Glutamatergic neuron (in vitro differentiated cells): Measurements from ENCODE around the gene SIM1. TPM values are rescaled to one million over a fixed set of nuclear protein-coding genes. Genes with fewer than 3 reads are reported as not detected.
A peak's percentile ranks its signal among the peaks of the same experiment; 100 is the strongest.

ENCODE experiments used
- DNase-seq: peaks from one replicate; pipeline ENCODE4 v3.0.0; 2022
- H3K27ac Mint-ChIP-seq: one replicate; pipeline ENCODE4 v1.8.0; 2020; ENCODE audit warnings: mild to moderate bottlenecking, mixed read lengths, inconsistent platforms; ENCODE audit not compliant: unreplicated experiment
- H3K27me3 Mint-ChIP-seq: one replicate; pipeline ENCODE4 v1.8.0; 2020; ENCODE audit warnings: mild to moderate bottlenecking, moderate library complexity, mixed read lengths, inconsistent platforms; ENCODE audit not compliant: unreplicated experiment
- H3K36me3 Mint-ChIP-seq: one replicate; pipeline ENCODE4 v1.8.0; 2020; ENCODE audit warnings: mild to moderate bottlenecking, mixed read lengths, inconsistent platforms; ENCODE audit not compliant: unreplicated experiment
- H3K4me1 Mint-ChIP-seq: one replicate; pipeline ENCODE4 v1.8.0; 2020; ENCODE audit warnings: mild to moderate bottlenecking, low read depth, mixed read lengths, inconsistent platforms; ENCODE audit not compliant: unreplicated experiment
- H3K4me3 Mint-ChIP-seq: one replicate; pipeline ENCODE4 v1.8.0; 2020; ENCODE audit warnings: mild to moderate bottlenecking, mixed read lengths, inconsistent platforms; ENCODE audit not compliant: unreplicated experiment
- H3K9me3 Mint-ChIP-seq: one replicate; pipeline ENCODE4 v1.8.0; 2020; ENCODE audit warnings: mild to moderate bottlenecking, moderate library complexity, mixed read lengths, inconsistent platforms; ENCODE audit not compliant: unreplicated experiment
- CTCF ChIP-seq: fragments of 200-600 bp; sonication (generic); IDR thresholded peaks from one replicate; pipeline ENCODE4 v1.5.0; 2021; ENCODE audit not compliant: partially characterized antibody, unreplicated experiment
- total RNA-seq: library from RNA; stranded (reverse); fragmentation: NEBNext Ultra II Directional; extraction: Animal tissue kit (Norgen Biotek cat#: 25700); gene quantifications from one replicate; pipeline ENCODE4 v1.2.1, GENCODE V29; 2021; ENCODE audit not compliant: unreplicated experiment

Gene SIM1
- total RNA-seq, 1 donor from 2014 or later, result 49.8 TPM

- Mint-ChIP-seq H3K9me3 (peaks cover 6% of the 10 kb centered on the region), H3K27me3 (no peaks in the 10 kb centered on the region), H3K4me1 (peaks cover 28% of the 10 kb centered on the region), H3K4me3 (no peak overlapping the region), H3K36me3 (peaks cover 7% of the 10 kb centered on the region), H3K27ac (no peak overlapping the region)
- no peak for DNase-seq
- TF ChIP-seq CTCF, result no peak
Measured at GRCh38 chr6:100447900-100448748, 16.6 kb downstream of the SIM1 start.

DNA sequence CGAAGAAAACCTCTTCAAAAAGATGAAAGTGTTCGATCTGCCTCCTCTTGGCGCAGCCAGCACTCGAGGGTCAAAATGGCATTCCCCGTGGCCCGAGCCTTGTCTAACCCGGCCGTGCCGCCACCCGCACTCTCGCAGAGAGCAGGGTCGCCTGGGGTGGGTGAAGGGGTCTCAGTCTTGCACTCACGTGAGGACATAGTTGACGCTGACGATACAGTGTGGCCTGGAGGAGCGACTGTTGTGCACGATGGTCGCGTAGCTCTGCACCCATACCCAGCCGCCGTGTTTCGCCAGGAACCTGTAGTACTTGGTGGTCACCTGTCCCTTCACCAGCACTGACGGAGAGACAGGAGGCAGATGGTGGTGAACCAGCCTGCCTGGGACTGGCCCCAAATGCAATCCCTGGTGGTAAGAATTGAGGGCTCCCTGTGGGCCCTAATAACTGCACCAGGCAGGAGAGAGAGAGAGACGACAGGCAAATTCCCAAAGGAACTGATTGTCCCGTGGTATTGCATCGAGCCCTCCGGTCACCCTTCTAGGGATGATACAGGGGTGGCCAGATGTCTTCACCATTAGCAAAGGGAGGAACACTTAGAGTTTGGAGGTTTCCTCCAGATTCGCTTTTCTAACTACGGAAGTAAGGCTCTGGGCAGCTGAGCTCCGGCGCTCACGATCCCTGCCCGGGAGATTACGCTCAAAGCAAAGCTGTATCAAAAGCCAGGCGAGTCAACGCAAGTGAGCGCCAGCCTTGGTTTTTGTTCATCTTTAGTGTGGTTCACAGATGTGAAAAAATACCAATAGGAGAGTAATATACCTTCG is 17.4 kb downstream of the SIM1 start:
- Mint-ChIP-seq H3K27ac (peak overlapping the region; percentile 17), H3K9me3 (peaks cover 6% of the 10 kb centered on the region), H3K4me1 (peaks cover 26% of the 10 kb centered on the region), H3K36me3 (peaks cover 7% of the 10 kb centered on the region), H3K27me3 (no peaks in the 10 kb centered on the region), H3K4me3 (peak overlapping the region; percentile 41)
- no peak for TF ChIP-seq CTCF
- DNase-seq, result no peak

- Mint-ChIP-seq H3K4me3 (peak overlapping the region; percentile 1), H3K27ac (peak overlapping the region; percentile 39), H3K27me3 (no peaks in the 10 kb centered on the region), H3K4me1 (peaks cover 32% of the 10 kb centered on the region), H3K9me3 (peaks cover 6% of the 10 kb centered on the region), H3K36me3 (peaks cover 7% of the 10 kb centered on the region)
- peak; percentile 44 for DNase-seq
- no peak for TF ChIP-seq CTCF
Measured at GRCh38 chr6:100446115-100447080, 18.3 kb downstream of the SIM1 start.

GRCh38 chr6:100445512-100445911 is 19.2 kb downstream of the SIM1 start:
- Mint-ChIP-seq H3K27ac (no peak overlapping the region), H3K27me3 (no peaks in the 10 kb centered on the region), H3K9me3 (peaks cover 6% of the 10 kb centered on the region), H3K4me1 (peaks cover 40% of the 10 kb centered on the region), H3K4me3 (no peak overlapping the region), H3K36me3 (peaks cover 7% of the 10 kb centered on the region)
- no peak for DNase-seq
- TF ChIP-seq CTCF, result no peak
